Measurements from ENCODE around the gene PKD1L1.

PKD1L1 gene

DNA sequence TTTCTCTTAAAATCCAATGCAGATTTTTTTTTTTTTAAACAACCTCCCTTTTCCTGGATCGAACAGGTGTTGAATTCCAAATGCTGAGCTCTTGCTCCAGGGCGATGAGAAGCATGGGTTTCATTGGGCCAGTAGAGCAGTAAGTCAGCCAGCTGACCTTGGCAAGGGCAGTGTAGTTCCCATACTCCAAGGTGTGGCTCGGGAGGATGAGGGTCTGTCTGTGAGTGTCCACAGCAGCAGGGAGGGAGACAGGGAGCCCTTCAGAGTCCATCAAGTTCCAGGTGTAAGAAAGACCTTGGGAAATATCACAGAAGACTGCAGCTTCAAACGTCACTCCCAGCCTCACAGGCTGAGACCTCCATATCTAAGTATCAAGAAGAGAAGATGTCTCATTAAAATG lies 50.4 kb downstream of the PKD1L1 start:
- no peak for DNase-seq

- no peak for DNase-seq
These were observed 51.4 kb downstream of the PKD1L1 start for GRCh38 chr7:47896809-47897423.

GRCh38 chr7:47895026-47895425 lies 53.2 kb downstream of the PKD1L1 start:
- no peak for DNase-seq

- no peak for DNase-seq
These were observed 54.4 kb downstream of the PKD1L1 start for GRCh38 chr7:47893721-47894365.

DNA sequence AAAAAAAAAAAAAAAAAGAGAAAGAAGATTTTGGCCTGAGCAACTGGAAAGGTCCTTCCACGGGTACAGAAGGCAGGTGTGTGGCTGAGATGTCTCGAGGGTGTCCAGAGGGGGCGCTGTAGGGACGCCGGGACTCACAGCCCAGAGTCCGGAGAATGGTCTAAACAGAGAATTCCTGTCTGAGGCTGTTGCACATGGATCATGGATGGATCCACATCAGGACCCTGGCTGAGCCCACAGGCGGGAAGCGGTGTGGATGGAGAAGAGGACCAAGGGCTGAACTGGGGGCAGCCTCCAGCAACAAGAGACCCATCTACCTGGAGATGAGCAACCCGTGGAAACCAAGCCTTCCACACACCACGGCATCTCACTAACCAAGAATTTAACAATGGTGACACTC lies 55.0 kb downstream of the PKD1L1 start:
- no peak for DNase-seq

GRCh38 chr7:47890606-47891005 lies 57.7 kb downstream of the PKD1L1 start:
- DNase-seq: no peak

DNA sequence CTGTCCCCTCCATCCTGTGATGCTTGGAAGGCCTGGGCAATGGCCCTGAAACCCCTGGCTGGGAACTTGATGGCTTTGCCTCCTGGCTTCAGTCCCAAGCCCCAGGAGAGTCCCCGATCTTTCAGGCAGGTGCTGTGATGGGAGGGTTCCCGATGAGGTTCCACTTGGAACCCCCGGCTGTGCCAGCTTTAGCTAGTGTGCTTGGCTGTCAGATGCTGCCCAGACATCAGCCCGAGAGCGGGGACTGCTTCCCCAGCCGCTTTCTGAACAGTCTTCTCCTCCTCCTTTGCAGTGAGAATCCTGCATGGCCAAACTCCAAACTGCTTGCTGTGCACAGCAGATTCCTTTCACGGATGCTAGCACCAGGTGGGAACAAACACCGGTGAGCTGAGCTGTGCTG lies 58.1 kb downstream of the PKD1L1 start:
- DNase-seq: no peak

GRCh38 chr7:47889723-47890122 lies 58.5 kb downstream of the PKD1L1 start:
- no peak for DNase-seq

GRCh38 chr7:47888371-47889265 lies 59.6 kb downstream of the PKD1L1 start:
- no peak for DNase-seq

- DNase-seq: no peak
These were observed 61.1 kb downstream of the PKD1L1 start for GRCh38 chr7:47887016-47887640.

DNA sequence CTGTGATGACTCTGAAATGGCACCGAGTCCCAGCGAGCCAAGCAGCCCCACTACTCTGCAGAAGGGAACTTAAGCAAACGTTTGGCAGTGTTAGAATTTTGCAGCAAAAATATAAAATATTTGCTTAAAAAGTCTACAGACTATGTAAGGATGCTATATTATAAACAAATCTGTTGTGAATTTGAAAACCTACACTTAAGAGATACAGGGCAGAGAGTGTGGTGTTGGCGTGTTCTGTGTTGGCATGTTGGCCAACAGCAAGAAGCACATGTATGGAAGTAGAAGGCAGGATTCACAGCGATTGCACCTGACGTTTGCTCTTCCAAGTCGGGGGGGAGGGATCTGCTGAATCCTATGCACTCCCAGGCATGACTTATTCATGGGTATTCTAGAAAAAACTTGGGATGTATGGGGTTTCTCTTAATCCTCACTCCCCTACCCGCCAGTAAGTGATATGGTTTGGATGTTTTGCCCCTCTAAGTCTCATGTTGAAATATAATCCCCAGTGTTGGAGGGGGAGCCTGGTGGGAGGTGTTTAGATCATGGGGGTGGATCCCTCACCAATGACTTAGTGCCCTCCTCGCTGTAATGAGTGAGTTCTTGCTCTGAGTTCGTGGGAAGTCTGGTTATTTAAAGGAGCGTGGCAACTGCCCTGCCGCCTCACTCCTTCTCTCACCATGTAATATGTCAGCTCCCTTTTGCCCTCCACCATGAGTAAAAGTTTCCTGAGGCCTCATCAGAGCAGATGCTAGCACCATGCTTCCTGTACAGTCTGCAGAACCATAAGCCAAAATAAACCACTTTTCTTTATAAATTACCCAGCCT lies 62.1 kb downstream of the PKD1L1 start:
- DNase-seq: no peak

DNA sequence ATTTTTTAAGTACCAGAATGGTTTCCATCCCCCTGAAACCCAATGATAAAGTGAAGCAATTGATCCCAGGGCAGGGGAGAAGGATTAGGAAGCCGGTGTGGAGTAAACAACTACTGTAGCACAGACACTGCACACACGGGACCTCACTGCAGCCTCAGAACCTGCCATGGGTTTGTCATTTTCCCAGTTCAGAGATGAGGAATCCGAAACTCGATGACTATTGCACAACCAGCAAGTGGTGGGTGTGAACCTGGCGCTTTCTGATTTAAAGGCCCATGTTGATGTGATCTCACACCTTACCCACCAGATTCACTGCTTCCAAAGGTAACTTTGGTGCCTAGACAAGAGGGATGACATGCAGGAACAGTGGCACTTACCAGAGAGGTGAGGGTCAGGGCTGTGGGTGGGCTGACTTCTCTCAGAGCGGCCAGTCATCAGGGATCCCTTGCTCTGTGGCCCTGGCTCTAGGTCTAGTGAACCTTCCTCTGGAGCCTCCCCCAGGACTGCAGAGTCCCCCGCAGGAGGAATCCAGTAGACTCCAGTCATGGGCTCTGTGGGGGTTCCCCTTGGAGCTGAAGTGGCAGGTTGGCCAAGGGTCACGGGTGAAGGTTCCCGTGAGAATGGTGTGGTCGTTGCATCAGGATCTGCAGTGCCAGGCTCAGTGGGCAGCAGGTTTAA lies 62.8 kb downstream of the PKD1L1 start:
- DNase-seq: no peak

DNA sequence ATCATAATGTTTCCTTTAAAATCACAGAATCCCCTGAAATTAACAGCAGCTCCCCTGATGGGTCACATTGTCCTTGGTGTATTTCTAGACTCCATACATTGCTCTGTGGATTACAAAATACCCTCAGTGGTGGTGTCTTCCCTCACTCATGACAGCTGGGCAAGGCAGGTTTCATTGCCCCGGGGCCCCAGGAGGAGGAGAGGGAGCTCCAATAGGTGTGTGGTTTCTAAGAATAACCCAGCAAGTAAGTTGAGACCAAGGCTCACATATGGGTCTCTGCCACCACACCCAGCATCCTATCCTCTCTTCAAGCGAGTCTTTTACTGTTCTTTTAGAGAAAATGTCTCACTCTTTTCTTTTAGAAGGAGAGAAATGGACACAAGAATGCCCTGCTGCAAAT lies 63.6 kb downstream of the PKD1L1 start:
- no peak for DNase-seq

- DNase-seq: no peak
These were observed 65.6 kb downstream of the PKD1L1 start for GRCh38 chr7:47882635-47883034.

GRCh38 chr7:47881256-47881655 lies 67.0 kb downstream of the PKD1L1 start:
- no peak for DNase-seq

GRCh38 chr7:47878662-47879061 lies 69.6 kb downstream of the PKD1L1 start:
- DNase-seq: no peak

DNA sequence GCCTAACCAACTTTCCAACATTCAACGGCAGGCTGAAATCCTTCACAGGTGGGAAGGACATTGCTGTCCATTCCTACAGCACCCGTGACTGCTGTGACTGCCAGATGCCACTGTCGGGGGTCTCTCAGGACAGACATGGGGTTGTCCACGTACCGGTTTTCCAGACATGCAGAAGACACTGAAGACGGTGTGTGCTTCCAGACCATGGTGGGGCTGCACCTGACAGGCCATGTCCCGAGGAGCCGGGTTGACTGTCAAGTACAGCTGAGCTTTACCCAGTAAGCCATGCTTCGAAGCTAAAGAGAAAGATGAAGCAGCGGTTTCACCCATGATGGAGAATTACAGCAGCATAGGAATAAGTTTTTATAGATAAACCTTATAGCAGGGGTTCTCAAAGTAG lies 70.9 kb downstream of the PKD1L1 start:
- no peak for DNase-seq

- no peak for DNase-seq
These were observed 72.1 kb downstream of the PKD1L1 start for GRCh38 chr7:47875998-47876744.

GRCh38 chr7:47875406-47875805 lies 72.9 kb downstream of the PKD1L1 start:
- no peak for DNase-seq

- no peak for DNase-seq
These were observed 74.5 kb downstream of the PKD1L1 start for GRCh38 chr7:47873762-47874161.

- no peak for DNase-seq
These were observed 81.0 kb downstream of the PKD1L1 start for GRCh38 chr7:47867286-47867685.
